Coronary artery (tissue), 2 donors: ENCODE measurements around the gene DDX54.

Source experiments
- DNase-seq: peaks from one replicate; pipeline ENCODE4 v3.0.0-alpha.2; 2017; ENCODE audit warnings: low spot score
- H3K27ac ChIP-seq, 2 donors: fragments of 200-600 bp; sonication (generic); one replicate each; pipeline ENCODE4 v1.5.1; 2016 to 2019
- H3K4me3 ChIP-seq: fragments of 200-600 bp; sonication (generic); 2 replicates; pipeline ENCODE4 v1.5.1; 2016; ENCODE audit warnings: mild to moderate bottlenecking, moderate library complexity
- CTCF ChIP-seq: fragments of 200-600 bp; sonication (generic); IDR thresholded peaks from one replicate; pipeline ENCODE4 v1.5.1; 2019; ENCODE audit warnings: antibody characterized with exemption

DDX54 gene

GRCh38 chr12:113169697-113170096 is 15.6 kb downstream of the DDX54 start:
- no peak for TF ChIP-seq CTCF
- DNase-seq = no peak
- no peak overlapping the region for H3K27ac ChIP-seq

GRCh38 chr12:113167868-113168267 is 17.4 kb downstream of the DDX54 start:
- no peak for DNase-seq
- Histone ChIP-seq H3K27ac (no peak overlapping the region), H3K4me3 (no peak overlapping the region)
- no peak for TF ChIP-seq CTCF

More at GRCh38 chr12:113169697-113170096, 15.6 kb downstream of the DDX54 start:
- no peak overlapping the region for H3K4me3 ChIP-seq

GRCh38 chr12:113165521-113166450 is 19.5 kb downstream of the DDX54 start:
- DNase-seq = no peak
- H3K4me3 ChIP-seq = no peak overlapping the region
- no peak overlapping the region for H3K27ac ChIP-seq
- TF ChIP-seq CTCF = no peak

- TF ChIP-seq CTCF = no peak
- no peak for DNase-seq
- H3K4me3 ChIP-seq = no peak overlapping the region
- H3K27ac ChIP-seq = no peak overlapping the region
Observed at GRCh38 chr12:113164014-113164413, 21.3 kb downstream of the DDX54 start.

GRCh38 chr12:113163030-113163360 is 22.3 kb downstream of the DDX54 start:
- DNase-seq = no peak
- no peak for TF ChIP-seq CTCF
- no peak overlapping the region for H3K27ac ChIP-seq
- no peak overlapping the region for H3K4me3 ChIP-seq

GRCh38 chr12:113162102-113163029 is 22.9 kb downstream of the DDX54 start:
- no peak for DNase-seq
- H3K4me3 ChIP-seq = no peak overlapping the region
- TF ChIP-seq CTCF = no peak
- no peak overlapping the region for H3K27ac ChIP-seq
